PC-9 (cell line): ENCODE measurements around the gene PHF19.

ENCODE experiments used
- CTCF ChIP-seq: fragments of 200-600 bp; sonication (generic); conservative IDR thresholded peaks from 2 replicates; pipeline ENCODE4 v1.6.1; 2017; ENCODE audit warnings: mixed run types, antibody characterized with exemption, mild to moderate bottlenecking, moderate library complexity
- EZH2 ChIP-seq: fragments of 200-600 bp; sonication (generic); IDR thresholded peaks from 2 replicates; pipeline ENCODE4 v1.8.0; 2017; ENCODE audit warnings: antibody characterized with exemption, low read depth

GRCh38 chr9:120854596-120855327 is 22.2 kb downstream of the PHF19 start:
- TF ChIP-seq EZH2, result no peak
- TF ChIP-seq CTCF, result no peak
